ENCODE data around the gene SPDYC.

SPDYC gene

DNA sequence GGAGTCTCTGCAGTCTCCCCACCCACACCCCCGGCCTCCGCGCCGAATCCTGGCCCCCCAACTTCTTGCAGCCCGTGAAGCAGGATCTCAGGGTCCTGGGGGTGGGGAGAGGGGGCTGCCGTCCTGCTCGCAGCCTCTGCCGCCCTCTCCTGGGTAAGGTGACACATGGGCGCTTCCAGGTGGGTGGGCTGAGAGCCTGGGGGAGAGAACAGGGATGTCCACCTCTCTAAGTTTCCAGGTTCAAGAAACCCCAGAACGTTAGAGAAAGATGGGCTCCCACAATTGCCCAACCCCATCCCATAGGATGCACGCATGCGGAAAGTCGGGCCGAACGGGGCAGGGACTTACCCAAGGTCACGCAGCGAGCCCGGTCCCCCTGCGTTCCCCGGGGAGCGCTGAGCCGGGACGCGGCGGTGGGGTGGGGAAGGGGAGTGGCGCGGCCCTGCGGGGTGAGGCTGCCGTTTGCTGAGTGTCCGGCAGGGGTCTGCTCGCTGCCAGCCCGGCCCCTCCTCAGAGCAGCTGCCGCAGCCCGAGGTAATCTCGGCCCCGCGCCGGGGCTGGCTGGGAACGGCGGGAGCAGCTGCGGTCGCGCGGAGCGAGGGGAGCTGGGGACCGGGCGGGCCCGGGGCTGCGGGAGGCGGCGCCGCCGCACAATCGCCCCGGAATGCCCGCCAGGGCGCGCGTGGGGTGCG, 11.0 kb downstream of the SPDYC start:
- TF ChIP-seq, protein P1, sequence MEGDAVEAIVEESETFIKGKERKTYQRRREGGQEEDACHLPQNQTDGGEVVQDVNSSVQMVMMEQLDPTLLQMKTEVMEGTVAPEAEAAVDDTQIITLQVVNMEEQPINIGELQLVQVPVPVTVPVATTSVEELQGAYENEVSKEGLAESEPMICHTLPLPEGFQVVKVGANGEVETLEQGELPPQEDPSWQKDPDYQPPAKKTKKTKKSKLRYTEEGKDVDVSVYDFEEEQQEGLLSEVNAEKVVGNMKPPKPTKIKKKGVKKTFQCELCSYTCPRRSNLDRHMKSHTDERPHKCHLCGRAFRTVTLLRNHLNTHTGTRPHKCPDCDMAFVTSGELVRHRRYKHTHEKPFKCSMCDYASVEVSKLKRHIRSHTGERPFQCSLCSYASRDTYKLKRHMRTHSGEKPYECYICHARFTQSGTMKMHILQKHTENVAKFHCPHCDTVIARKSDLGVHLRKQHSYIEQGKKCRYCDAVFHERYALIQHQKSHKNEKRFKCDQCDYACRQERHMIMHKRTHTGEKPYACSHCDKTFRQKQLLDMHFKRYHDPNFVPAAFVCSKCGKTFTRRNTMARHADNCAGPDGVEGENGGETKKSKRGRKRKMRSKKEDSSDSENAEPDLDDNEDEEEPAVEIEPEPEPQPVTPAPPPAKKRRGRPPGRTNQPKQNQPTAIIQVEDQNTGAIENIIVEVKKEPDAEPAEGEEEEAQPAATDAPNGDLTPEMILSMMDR (IDR thresholded peaks at IDR 0.05; ENCODE audit: low read depth, low read length): peak; percentile 28
- DNase-seq (ENCODE audit: extremely low read depth, low read depth): peak; percentile 14

DNA sequence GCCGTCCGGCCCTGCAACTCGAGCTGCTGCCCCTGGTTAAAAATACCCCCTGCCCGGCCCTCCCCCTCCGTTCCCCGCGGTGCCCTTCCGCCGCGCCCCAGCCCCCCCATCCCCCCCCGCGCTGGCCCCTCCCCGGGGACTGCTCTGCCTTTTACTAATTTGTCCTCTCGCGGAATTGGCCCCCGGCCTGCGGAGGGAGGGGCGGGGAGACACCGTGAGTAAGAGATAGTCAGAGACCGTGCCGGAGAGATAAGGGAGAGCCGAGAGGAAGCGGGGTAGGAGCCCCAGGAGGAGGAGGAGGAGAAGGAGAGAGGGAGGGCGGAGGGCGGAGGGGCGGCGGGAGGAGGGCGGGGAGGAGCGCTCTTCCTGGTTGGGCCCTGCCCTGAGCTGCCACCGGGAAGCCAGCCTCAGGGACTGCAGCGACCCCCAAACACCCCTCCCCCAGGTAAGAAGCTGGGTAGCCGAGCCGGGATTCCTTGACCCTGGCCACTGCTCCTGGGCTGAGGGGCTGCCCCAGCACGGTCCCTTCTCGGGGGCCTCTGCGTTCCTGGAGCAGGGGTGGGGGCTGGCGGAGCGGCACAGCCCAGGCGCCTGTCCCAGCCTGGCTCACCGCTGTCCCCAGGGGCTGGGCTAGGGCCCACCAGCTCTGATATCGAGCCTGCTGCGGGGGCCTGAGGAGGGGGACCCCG, 11.7 kb downstream of the SPDYC start, which contains the start of gene CAPN1:
CAPN1 (plus strand) TSS at position 360 of the 689 bp plus-strand sequence. CDS start 774 bp downstream, outside the sequence.
- DNase-seq (ENCODE audit: extremely low read depth, low read depth): peak; percentile 75
- TF ChIP-seq, protein P1 (IDR thresholded peaks at IDR 0.05; ENCODE audit: low read depth, low read length): no peak

DNA sequence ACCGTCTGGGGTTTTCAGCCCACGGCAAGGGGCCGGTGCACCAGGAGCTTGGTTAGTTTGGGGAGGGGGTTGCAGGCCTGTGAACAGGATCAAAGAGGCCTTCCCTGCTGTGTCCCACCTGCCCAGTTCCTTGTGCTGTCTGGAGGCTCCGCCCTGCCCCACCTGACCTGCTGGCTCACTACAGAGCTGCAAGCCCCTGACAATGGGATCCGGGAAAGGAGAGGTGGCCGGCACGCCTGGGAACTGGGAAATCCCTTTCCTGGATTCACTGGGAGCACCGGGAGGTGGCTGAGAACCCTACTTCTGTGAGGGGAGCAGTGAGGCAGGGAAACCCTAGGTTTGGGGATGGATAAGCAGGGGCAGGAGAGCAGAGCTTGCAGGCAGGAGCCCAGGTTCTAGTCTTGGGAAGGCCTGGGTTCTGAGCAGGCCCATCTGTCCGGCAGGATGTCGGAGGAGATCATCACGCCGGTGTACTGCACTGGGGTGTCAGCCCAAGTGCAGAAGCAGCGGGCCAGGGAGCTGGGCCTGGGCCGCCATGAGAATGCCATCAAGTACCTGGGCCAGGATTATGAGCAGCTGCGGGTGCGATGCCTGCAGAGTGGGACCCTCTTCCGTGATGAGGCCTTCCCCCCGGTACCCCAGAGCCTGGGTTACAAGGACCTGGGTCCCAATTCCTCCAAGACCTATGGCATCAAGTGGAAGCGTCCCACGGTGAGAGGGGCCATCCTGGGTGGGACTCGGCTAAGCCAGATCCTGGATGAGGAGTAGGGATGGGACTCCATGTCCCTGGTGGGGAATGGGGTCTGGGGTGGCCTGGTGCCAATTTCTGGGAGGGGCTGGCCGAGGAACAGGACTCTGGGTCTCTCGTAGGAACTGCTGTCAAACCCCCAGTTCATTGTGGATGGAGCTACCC, 12.5 kb downstream of the SPDYC start:
- DNase-seq (ENCODE audit: extremely low read depth, low read depth): no peak
- TF ChIP-seq, protein P1 (IDR thresholded peaks at IDR 0.05; ENCODE audit: low read depth, low read length): no peak

DNA sequence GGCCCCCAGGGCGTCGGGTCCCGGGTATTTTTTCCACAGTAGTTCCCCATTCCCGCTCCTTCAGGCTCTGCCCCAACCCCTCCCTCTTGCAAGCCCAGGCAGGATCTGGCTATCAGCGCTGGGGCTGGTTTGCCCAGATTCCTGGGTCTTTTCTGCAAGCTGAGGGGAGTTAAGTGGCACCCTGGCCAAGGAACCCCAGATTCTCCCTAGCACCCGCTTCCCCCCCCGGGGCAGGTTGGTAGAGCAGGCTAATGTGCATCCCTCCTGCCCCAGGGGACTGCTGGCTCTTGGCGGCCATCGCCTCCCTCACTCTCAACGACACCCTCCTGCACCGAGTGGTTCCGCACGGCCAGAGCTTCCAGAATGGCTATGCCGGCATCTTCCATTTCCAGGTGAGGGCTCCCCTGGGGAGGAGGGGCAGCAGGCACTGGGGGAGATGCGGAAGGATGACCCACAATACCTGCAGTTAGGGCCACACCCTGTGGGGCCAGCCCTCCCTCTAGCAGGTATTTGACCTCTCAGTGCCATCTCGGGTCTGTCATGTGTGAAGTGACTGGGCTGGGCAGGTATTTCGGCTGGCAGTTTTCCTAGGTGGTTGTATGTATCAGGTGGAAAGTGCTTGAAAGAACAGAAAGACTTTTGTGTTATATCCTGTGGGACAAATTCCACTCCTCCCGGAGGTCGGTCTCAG, 13.3 kb downstream of the SPDYC start:
- TF ChIP-seq, protein P1 (IDR thresholded peaks at IDR 0.05; ENCODE audit: low read depth, low read length): no peak
- no peak for DNase-seq (ENCODE audit: extremely low read depth, low read depth)

DNA sequence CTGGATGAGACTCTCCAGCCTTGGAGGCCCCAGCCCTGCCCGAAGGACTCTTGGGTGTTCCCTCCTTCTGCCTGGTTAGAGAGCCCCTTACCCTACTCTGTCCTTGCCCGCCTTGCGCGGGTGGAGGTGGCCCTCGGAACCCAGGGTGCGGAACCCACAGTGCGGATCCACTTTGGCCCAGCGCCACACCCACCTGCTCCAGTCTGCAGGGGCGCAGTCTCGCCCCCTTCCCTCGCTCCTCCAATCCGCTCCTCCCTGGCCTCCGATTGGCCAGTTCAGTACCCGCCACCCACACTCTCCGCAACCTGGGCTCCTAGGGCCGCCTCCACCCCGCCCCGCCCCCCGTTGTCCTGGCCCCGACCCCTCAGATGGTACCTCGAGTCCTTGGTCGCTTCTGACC, 14.1 kb downstream of the SPDYC start:
- TF ChIP-seq, protein P1 (IDR thresholded peaks at IDR 0.05; ENCODE audit: low read depth, low read length): no peak
- no peak for DNase-seq (ENCODE audit: extremely low read depth, low read depth)

DNA sequence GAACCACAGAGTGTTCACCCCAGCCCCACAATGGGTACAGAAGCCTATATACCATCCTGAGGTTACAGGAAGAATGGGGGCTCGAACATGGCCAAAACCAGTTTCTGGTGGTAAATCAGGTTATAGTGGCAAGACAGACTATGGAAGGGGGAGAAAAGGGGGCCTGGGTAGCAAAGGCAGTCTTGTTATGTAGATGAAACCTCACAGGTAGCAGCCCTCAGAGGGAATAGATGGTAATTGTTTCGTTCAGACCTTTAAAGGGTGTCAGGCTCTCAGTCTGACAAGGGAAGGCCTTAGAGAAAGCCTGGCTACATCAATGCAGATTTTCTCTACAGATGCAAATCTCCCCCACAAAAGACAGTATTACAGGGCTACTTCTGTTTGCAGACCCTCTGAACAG, 15.1 kb downstream of the SPDYC start:
- TF ChIP-seq, protein P1 (IDR thresholded peaks at IDR 0.05; ENCODE audit: low read depth, low read length): no peak
- DNase-seq (ENCODE audit: extremely low read depth, low read depth): no peak
